Measurements from ENCODE around the gene CAMK2B.

DNA sequence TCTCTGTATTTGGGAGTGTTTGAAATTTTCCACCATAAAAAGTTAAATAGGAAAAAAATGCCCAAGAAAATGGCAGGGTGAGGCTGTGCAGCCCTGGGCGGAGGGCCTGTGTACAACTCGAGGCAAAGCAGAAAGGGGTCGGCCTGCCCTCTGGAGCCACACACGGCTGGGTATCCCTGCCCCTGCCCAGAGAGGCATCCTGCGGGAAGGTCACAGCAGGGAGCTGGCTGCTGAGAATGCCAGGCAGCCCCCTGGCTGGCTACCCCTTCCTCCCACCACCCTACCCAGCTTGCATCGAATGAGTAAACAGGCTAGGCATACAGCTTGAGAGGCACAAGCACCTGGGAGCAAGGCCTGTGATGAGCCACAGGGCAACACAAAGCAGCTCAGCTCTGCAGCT lies 46.1 kb downstream of the CAMK2B start:
- TF ChIP-seq, protein P1, sequence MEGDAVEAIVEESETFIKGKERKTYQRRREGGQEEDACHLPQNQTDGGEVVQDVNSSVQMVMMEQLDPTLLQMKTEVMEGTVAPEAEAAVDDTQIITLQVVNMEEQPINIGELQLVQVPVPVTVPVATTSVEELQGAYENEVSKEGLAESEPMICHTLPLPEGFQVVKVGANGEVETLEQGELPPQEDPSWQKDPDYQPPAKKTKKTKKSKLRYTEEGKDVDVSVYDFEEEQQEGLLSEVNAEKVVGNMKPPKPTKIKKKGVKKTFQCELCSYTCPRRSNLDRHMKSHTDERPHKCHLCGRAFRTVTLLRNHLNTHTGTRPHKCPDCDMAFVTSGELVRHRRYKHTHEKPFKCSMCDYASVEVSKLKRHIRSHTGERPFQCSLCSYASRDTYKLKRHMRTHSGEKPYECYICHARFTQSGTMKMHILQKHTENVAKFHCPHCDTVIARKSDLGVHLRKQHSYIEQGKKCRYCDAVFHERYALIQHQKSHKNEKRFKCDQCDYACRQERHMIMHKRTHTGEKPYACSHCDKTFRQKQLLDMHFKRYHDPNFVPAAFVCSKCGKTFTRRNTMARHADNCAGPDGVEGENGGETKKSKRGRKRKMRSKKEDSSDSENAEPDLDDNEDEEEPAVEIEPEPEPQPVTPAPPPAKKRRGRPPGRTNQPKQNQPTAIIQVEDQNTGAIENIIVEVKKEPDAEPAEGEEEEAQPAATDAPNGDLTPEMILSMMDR (conservative IDR thresholded peaks at IDR 0.05; ENCODE audit: low read depth, low read length), result no peak
- TF ChIP-seq EZH2 (IDR thresholded peaks at IDR 0.05; ENCODE audit: borderline replicate concordance, low read depth, low read length, poor library complexity, severe bottlenecking), result no peak
